ENCODE measurements around the gene PPIP5K2. TPM values are rescaled to one million over a fixed set of nuclear protein-coding genes. Genes with fewer than 3 reads are reported as not detected.
A peak's percentile ranks its signal among the peaks of the same experiment; 100 is the strongest.

PPIP5K2 gene
- total RNA-seq, 1 experiment from 2014 or later = 52.2 TPM

DNA sequence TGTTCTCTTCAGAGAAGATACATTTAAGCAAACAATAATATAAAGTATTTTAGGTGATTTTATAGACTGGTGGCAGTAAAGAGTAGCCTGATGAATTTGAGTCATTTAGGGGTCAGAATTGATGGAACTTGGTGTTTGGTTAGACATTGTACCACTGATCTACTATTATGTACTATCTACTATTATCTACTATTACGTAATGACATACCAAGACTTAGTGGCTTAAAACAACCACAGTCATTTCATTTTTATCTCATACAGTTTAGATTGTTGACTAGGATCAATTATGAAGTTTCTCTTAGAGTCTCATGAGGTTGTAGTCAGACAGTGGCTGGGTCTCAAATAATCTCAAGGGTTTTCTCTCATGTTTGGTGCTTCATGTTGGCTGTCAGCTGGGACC is 54.0 kb downstream of the PPIP5K2 start:
- H3K4me1 ChIP-seq (ENCODE audit: insufficient read depth, low read length) = peaks cover 8% of the 10 kb centered on the region; the same call in 1 of the 2 replicates
- no peak overlapping the region for H3K9ac ChIP-seq (ENCODE audit: low read length)
- ChIA-PET POLR2A (ENCODE audit: unreplicated experiment) (no interaction called here), CTCF (no interaction called here)
- H3K79me2 ChIP-seq (ENCODE audit: low read length) = no peaks in the 10 kb centered on the region
- TF ChIP-seq, protein P1, sequence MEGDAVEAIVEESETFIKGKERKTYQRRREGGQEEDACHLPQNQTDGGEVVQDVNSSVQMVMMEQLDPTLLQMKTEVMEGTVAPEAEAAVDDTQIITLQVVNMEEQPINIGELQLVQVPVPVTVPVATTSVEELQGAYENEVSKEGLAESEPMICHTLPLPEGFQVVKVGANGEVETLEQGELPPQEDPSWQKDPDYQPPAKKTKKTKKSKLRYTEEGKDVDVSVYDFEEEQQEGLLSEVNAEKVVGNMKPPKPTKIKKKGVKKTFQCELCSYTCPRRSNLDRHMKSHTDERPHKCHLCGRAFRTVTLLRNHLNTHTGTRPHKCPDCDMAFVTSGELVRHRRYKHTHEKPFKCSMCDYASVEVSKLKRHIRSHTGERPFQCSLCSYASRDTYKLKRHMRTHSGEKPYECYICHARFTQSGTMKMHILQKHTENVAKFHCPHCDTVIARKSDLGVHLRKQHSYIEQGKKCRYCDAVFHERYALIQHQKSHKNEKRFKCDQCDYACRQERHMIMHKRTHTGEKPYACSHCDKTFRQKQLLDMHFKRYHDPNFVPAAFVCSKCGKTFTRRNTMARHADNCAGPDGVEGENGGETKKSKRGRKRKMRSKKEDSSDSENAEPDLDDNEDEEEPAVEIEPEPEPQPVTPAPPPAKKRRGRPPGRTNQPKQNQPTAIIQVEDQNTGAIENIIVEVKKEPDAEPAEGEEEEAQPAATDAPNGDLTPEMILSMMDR (conservative IDR thresholded peaks at IDR 0.05; ENCODE audit: low read depth, low read length) = no peak
- TF ChIP-seq EZH2phosphoT487 (IDR thresholded peaks at IDR 0.05; ENCODE audit: borderline replicate concordance, low read length) = no peak
- TF ChIP-seq EZH2 (IDR thresholded peaks at IDR 0.05; ENCODE audit: low read length, unreplicated experiment) = no peak
- H3K4me2 ChIP-seq (ENCODE audit: low read length) = no peak overlapping the region
- intact Hi-C loops (cut with micrococcal nuclease) = no loop called here
- no peaks in the 10 kb centered on the region for H4K20me1 ChIP-seq (ENCODE audit: low read length)
- no peak overlapping the region for H3K4me3 ChIP-seq (ENCODE audit: low read length)
- ATAC-seq (no peak), DNase-seq (no peak)
- H3K27me3 ChIP-seq (ENCODE audit: low read length) = no peaks in the 10 kb centered on the region
- H3K36me3 ChIP-seq (ENCODE audit: low read depth, low read length) = peaks cover 19% of the 10 kb centered on the region; the same call in 1 of the 2 replicates
- no peak overlapping the region for H2AFZ ChIP-seq (ENCODE audit: low read length)
- H3F3A ChIP-seq (ENCODE audit: low read length, unreplicated experiment) = no peaks in the 10 kb centered on the region
- BruUV-seq (replicated peaks) = no TSS peak
- H3K27ac ChIP-seq (ENCODE audit: low read length) = no peak overlapping the region
- H3K9me2 ChIP-seq (replicated peaks; ENCODE audit: low read length) = no peaks in the 10 kb centered on the region
- no peaks in the 10 kb centered on the region for H3K9me3 ChIP-seq (ENCODE audit: low read length)

DNA sequence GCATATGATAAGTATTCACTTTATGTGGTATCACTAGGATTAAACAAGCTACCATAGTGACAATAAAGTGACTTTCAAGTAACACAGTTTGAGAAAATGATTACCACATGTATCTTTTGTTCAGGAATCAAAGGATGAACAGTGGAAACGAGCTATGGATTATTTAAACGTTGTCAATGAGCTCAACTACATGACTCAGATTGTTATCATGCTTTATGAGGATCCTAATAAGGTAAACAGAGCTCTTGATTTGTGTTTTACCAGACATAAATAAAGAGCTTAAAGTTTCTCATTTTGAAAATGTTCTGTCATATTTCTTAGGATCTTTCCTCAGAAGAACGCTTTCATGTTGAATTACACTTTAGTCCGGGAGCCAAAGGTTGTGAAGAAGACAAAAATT is 57.4 kb downstream of the PPIP5K2 start:
- H3K4me1 ChIP-seq (ENCODE audit: insufficient read depth, low read length) = peaks cover 8% of the 10 kb centered on the region; the same call in 1 of the 2 replicates
- intact Hi-C loops (cut with micrococcal nuclease) = no loop called here
- H3K36me3 ChIP-seq (ENCODE audit: low read depth, low read length) = peaks cover 25% of the 10 kb centered on the region; the same call in 1 of the 2 replicates
- no peak overlapping the region for H3K4me2 ChIP-seq (ENCODE audit: low read length)
- H4K20me1 ChIP-seq (ENCODE audit: low read length) = no peaks in the 10 kb centered on the region
- ATAC-seq (peak; percentile 68), DNase-seq (peak; percentile 35)
- no TSS peak for BruUV-seq (replicated peaks)
- H3F3A ChIP-seq (ENCODE audit: low read length, unreplicated experiment) = no peaks in the 10 kb centered on the region
- H2AFZ ChIP-seq (ENCODE audit: low read length) = no peak overlapping the region
- no peak overlapping the region for H3K9ac ChIP-seq (ENCODE audit: low read length)
- H3K27me3 ChIP-seq (ENCODE audit: low read length) = no peaks in the 10 kb centered on the region
- H3K4me3 ChIP-seq (ENCODE audit: low read length) = no peak overlapping the region
- H3K9me3 ChIP-seq (ENCODE audit: low read length) = no peaks in the 10 kb centered on the region
- POLR2A ChIA-PET (ENCODE audit: unreplicated experiment) = no interaction called here
- CTCF ChIA-PET = interaction anchor here (0.6 to 1.3 kb wide), 3 partner anchors 20 to 1059 kb away, joined by 3 to 12 read pairs (median 5); no protein-coding TSS in a partner anchor
- H3K79me2 ChIP-seq (ENCODE audit: low read length) = no peaks in the 10 kb centered on the region
- no peak overlapping the region for H3K27ac ChIP-seq (ENCODE audit: low read length)
- TF ChIP-seq EZH2 (IDR thresholded peaks at IDR 0.05; ENCODE audit: low read length, unreplicated experiment) = no peak
- TF ChIP-seq, protein P1 (conservative IDR thresholded peaks at IDR 0.05; ENCODE audit: low read depth, low read length) = no peak
- TF ChIP-seq EZH2phosphoT487 (IDR thresholded peaks at IDR 0.05; ENCODE audit: borderline replicate concordance, low read length) = no peak
- H3K9me2 ChIP-seq (replicated peaks; ENCODE audit: low read length) = no peaks in the 10 kb centered on the region

DNA sequence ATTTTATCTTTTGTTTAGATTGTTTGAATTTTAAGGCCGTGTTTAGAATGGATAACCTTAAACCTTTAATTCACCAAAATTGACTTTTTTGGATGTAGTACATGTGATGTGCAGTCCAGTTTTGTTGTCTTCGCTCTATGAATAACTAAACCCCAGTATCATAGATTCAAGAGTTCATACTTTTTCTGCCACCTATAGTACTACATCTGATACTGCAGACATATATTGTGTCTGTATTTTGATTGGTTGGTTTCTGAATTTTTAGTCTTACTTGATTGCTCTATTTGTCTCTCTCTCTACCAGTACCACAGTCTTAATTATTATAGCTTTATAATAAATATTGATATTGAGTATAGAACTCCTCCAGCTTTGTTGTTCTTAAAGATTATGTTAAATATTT is 58.1 kb downstream of the PPIP5K2 start:
- no TSS peak for BruUV-seq (replicated peaks)
- ChIA-PET CTCF (interaction anchor here (0.5 to 1.3 kb wide), 3 partner anchors 19 to 760 kb away, joined by 3 to 12 read pairs (median 5); no protein-coding TSS in a partner anchor), POLR2A (ENCODE audit: unreplicated experiment) (no interaction called here)
- Histone ChIP-seq H3K36me3 (ENCODE audit: low read depth, low read length) (peaks cover 20% of the 10 kb centered on the region; the same call in 1 of the 2 replicates), H3K4me2 (ENCODE audit: low read length) (no peak overlapping the region), H3K4me3 (ENCODE audit: low read length) (no peak overlapping the region), H3K27me3 (ENCODE audit: low read length) (no peaks in the 10 kb centered on the region), H2AFZ (ENCODE audit: low read length) (no peak overlapping the region), H4K20me1 (ENCODE audit: low read length) (no peaks in the 10 kb centered on the region), H3K79me2 (ENCODE audit: low read length) (no peaks in the 10 kb centered on the region), H3K4me1 (ENCODE audit: insufficient read depth, low read length) (peaks cover 8% of the 10 kb centered on the region; the same call in 1 of the 2 replicates), H3K9me3 (ENCODE audit: low read length) (no peaks in the 10 kb centered on the region), H3F3A (ENCODE audit: low read length, unreplicated experiment) (no peaks in the 10 kb centered on the region), H3K9me2 (replicated peaks; ENCODE audit: low read length) (no peaks in the 10 kb centered on the region), H3K9ac (ENCODE audit: low read length) (no peak overlapping the region), H3K27ac (ENCODE audit: low read length) (no peak overlapping the region)
- ATAC-seq (no peak; the same call in 1 of the 2 replicates), DNase-seq (peak; percentile 25)
- TF ChIP-seq, protein P1 (conservative IDR thresholded peaks at IDR 0.05; ENCODE audit: low read depth, low read length) = peak; percentile 40; the same call in 1 of the 2 replicates
- TF ChIP-seq EZH2 (IDR thresholded peaks at IDR 0.05; ENCODE audit: low read length, unreplicated experiment) = no peak
- TF ChIP-seq EZH2phosphoT487 (IDR thresholded peaks at IDR 0.05; ENCODE audit: borderline replicate concordance, low read length) = no peak
- intact Hi-C loops (cut with micrococcal nuclease) = no loop called here

Measured in PC-3 (cell line).